Uterus (tissue), 4 donors: ENCODE data around the gene DKKL1. TPM values are rescaled to one million over a fixed set of nuclear protein-coding genes. Genes with fewer than 3 reads are reported as not detected.

Experiments
- DNase-seq, 2 donors: peaks; one replicate each; pipeline ENCODE4 v3.0.0-alpha.2; 2019 to 2020
- H3K27ac ChIP-seq, 2 donors: fragments of 200-600 bp; sonication (generic); 1 replicate in 1 of 2; 2 replicates in 1 of 2; pipeline ENCODE4 v1.5.1; 2016 to 2018
- H3K27me3 ChIP-seq, 2 donors: fragments of 200-600 bp; sonication (generic); one replicate each; pipeline ENCODE4 v1.5.1; 2018 to 2019; ENCODE audit warnings: control low read depth in 1 of 2
- H3K36me3 ChIP-seq, 2 donors: fragments of 200-600 bp; sonication (generic); one replicate each; pipeline ENCODE4 v1.5.1; 2019; ENCODE audit warnings: control low read depth in 1 of 2
- H3K4me1 ChIP-seq, 2 donors: fragments of 200-600 bp; sonication (generic); one replicate each; pipeline ENCODE4 v1.5.1; 2018 to 2019; ENCODE audit warnings: control low read depth in 1 of 2
- H3K4me3 ChIP-seq, 2 donors: fragments of 200-600 bp; sonication (generic); 1 replicate in 1 of 2; 2 replicates in 1 of 2; pipeline ENCODE4 v1.5.1; 2018 to 2019; ENCODE audit warnings: mild to moderate bottlenecking in 1 of 2
- H3K9me3 ChIP-seq, 2 donors: fragments of 200-600 bp; sonication (generic); one replicate each; pipeline ENCODE4 v1.5.1; 2019; ENCODE audit warnings: control low read depth in 1 of 2
- CTCF ChIP-seq, 4 experiments: fragments of 200-600 bp in 2 of 4; fragments of 450-650 bp in 2 of 4; sonication (generic) in 2 of 4; IDR thresholded peaks; one replicate each; pipeline ENCODE4 v1.5.1; 2016 to 2019; ENCODE audit warnings: antibody characterized with exemption in 4 of 4, mild to moderate bottlenecking in 2 of 4, moderate library complexity in 1 of 4
- POLR2A ChIP-seq, 2 donors: fragments of 450-650 bp; IDR thresholded peaks; one replicate each; pipeline ENCODE4 v1.6.1; 2016; ENCODE audit warnings: antibody characterized with exemption in 2 of 2, mild to moderate bottlenecking in 1 of 2, moderate library complexity in 1 of 2
- intact Hi-C: fragments of 100-400 bp; cut with DNase I; formaldehyde crosslinking; loops from one replicate; pipeline ENCODE4 v1.15.1; 2023; ENCODE audit warnings: low total_unique reads
- total RNA-seq, 4 donors: library from RNA; depleted of rRNA in 3 of 4; stranded (reverse); fragments of >200 nt in 3 of 4; gene quantifications; one replicate each; pipeline versions ENCODE4 v1.1.0 to v1.2.4, GENCODE V29; 2014 to 2023
- donor health status: DM: yes; HTN: yes; CAD: no.

Gene DKKL1
- total RNA-seq, 4 donors from 2014 or later: 1.3 TPM; not detected in 3

- no peak overlapping the region for H3K4me3 ChIP-seq
These were observed 3.5 kb upstream of the DKKL1 start for GRCh38 chr19:49359851-49360820.

GRCh38 chr19:49361438-49362047, 2.1 kb upstream of the DKKL1 start:
- Histone ChIP-seq H3K27ac (peak overlapping the region; percentile 95 to 96), H3K9me3 (no peaks in the 10 kb centered on the region), H3K36me3 (no peaks in the 10 kb centered on the region), H3K4me3 (peak overlapping the region; percentile 74 to 96), H3K4me1 (no peaks in the 10 kb centered on the region), H3K27me3 (no peaks in the 10 kb centered on the region)
- DNase-seq: peak; percentile 91
- intact Hi-C loops: no loop called here
- TF ChIP-seq CTCF (IDR thresholded peaks at IDR 0.05): peak in 1 of 4 experiments; percentile 16
- TF ChIP-seq POLR2A (IDR thresholded peaks at IDR 0.05): peak; percentile 65 to 67

More at GRCh38 chr19:49359851-49360820, 3.5 kb upstream of the DKKL1 start:
- TF ChIP-seq POLR2A (IDR thresholded peaks at IDR 0.05) (no peak), CTCF (IDR thresholded peaks at IDR 0.05) (no peak)
- DNase-seq: peak in 1 of 2 donors; percentile 27
- intact Hi-C loops: no loop called here
- Histone ChIP-seq H3K9me3 (no peaks in the 10 kb centered on the region), H3K36me3 (no peaks in the 10 kb centered on the region), H3K4me1 (no peaks in the 10 kb centered on the region), H3K27ac (peak overlapping the region; percentile 95 to 96), H3K27me3 (no peaks in the 10 kb centered on the region)

GRCh38 chr19:49362048-49362928, 1.4 kb upstream of the DKKL1 start, which contains the start of gene TEAD2:
TSS of gene TEAD2 (minus strand) at chr19:49362416. CDS start at chr19:49360075, 2,341 bp downstream.
- intact Hi-C loops: no loop called here
- no peaks in the 10 kb centered on the region for H3K27me3 ChIP-seq
- peak; percentile 85 to 86 for DNase-seq
- peak within 1 kb of the TSS; percentile 74 to 96 for H3K4me3 ChIP-seq
- peak within 1 kb of the TSS; percentile 95 to 96 for H3K27ac ChIP-seq
- no peaks in the 10 kb centered on the region for H3K36me3 ChIP-seq
- no peaks in the 10 kb centered on the region for H3K9me3 ChIP-seq
- no peaks in the 10 kb centered on the region for H3K4me1 ChIP-seq
- TF ChIP-seq CTCF (IDR thresholded peaks at IDR 0.05): no peak
- TF ChIP-seq POLR2A (IDR thresholded peaks at IDR 0.05): peak; percentile 47 to 64

GRCh38 chr19:49362929-49363267, 779 bp upstream of the DKKL1 start:
- no peaks in the 10 kb centered on the region for H3K4me1 ChIP-seq
- peak overlapping the region; percentile 95 to 96 for H3K27ac ChIP-seq
- H3K27me3 ChIP-seq: no peaks in the 10 kb centered on the region
- H3K4me3 ChIP-seq: peak overlapping the region; percentile 74 to 96
- intact Hi-C loops: no loop called here
- no peaks in the 10 kb centered on the region for H3K9me3 ChIP-seq
- no peaks in the 10 kb centered on the region for H3K36me3 ChIP-seq
- peak; percentile 65 to 67 for DNase-seq
- TF ChIP-seq POLR2A (IDR thresholded peaks at IDR 0.05) (no peak), CTCF (IDR thresholded peaks at IDR 0.05) (no peak)
